K562 (cell line): ENCODE data around the gene KLF4. TPM values are rescaled to one million over a fixed set of nuclear protein-coding genes. Genes with fewer than 3 reads are reported as not detected.

Experiments used
- ATAC-seq: fragments of 200-7000 bp; cut with Tn5 transposase; 3 replicates; pipeline ENCODE4 v1.9.1; 2020; ENCODE audit warnings: moderate library complexity
- BruUV-seq: library from RNA; stranded (reverse); fragments of 400-500 nt; replicated peaks from 2 replicates; lab custom pipeline; 2021; lab: Mats Ljungman, UMichigan
- CTCF ChIA-PET: fragments of 300-600 bp; formaldehyde crosslinking; extraction: SDS; loops from one replicate; lab custom pipeline; 2021; ENCODE audit warnings: low intra/inter-chr PET ratio; lab: Yijun Ruan, JAX
- POLR2A ChIA-PET: fragments of 300-600, 350-650 bp; sonication (Branson Sonifier 250); formaldehyde crosslinking; extraction: SDS; loops from one replicate; lab custom pipeline; 2021; ENCODE audit warnings: antibody characterized with exemption, inconsistent platforms; lab: Yijun Ruan, JAX
- DNase-seq, 4 experiments: peaks; one replicate each; pipeline versions ENCODE4 v3.0.0 to v3.0.0-alpha.2; 2011 to 2018; ENCODE audit warnings: low spot score in 3 of 4, mixed read lengths in 3 of 4; ENCODE audit errors: extremely low read depth in 1 of 4
- FAIRE-seq: peaks from 2 replicates; lab custom pipeline; 2011; peaks lifted over from hg19 to GRCh38; lab: Jason Lieb, UNC
- H2AFZ ChIP-seq: 2 replicates; pipeline ENCODE4 v1.6.0; 2011; ENCODE audit warnings: low read depth, low read length, control low read depth, inconsistent platforms
- H3K27ac ChIP-seq: fragments of 200-600 bp; 3 replicates; pipeline ENCODE4 v1.8.0; 2011; ENCODE audit warnings: low read depth, mild to moderate bottlenecking, control low read depth, inconsistent platforms, low read length, moderate library complexity, mixed read lengths; ENCODE audit errors: extremely low read depth
- H3K27me3 ChIP-seq, 2 experiments: fragments of 300-600 bp in 1 of 2; 2 replicates in 1 of 2; 3 replicates in 1 of 2; pipeline versions ENCODE4 v1.6.0 to v1.8.0; 2011; ENCODE audit warnings: inconsistent platforms in 2 of 2, low read length in 2 of 2, mild to moderate bottlenecking in 1 of 2, mixed read lengths in 1 of 2, moderate library complexity in 1 of 2; ENCODE audit not compliant: control insufficient read depth in 2 of 2, insufficient read depth in 2 of 2
- H3K36me3 ChIP-seq: fragments of 300-600 bp; 3 replicates; pipeline ENCODE4 v1.8.0; 2011; ENCODE audit warnings: mild to moderate bottlenecking, low read length, inconsistent platforms; ENCODE audit not compliant: control insufficient read depth, insufficient read depth
- H3K4me1 ChIP-seq, 2 experiments: fragments of 200-600 bp in 1 of 2; replicated peaks in 1 of 2; 2 replicates in 1 of 2; 3 replicates in 1 of 2; pipeline versions ENCODE4 v1.5.1 to v1.8.0; 2011; ENCODE audit warnings: inconsistent platforms in 2 of 2, low read length in 2 of 2, mild to moderate bottlenecking in 1 of 2, mixed read lengths in 1 of 2, moderate library complexity in 1 of 2; ENCODE audit not compliant: control insufficient read depth in 2 of 2, insufficient read depth in 2 of 2
- H3K4me2 ChIP-seq: 2 replicates; pipeline ENCODE4 v1.6.1; 2011; ENCODE audit warnings: low read length, control low read depth, inconsistent platforms, mixed read lengths; ENCODE audit not compliant: insufficient read depth
- H3K4me3 ChIP-seq: fragments of 200-600 bp; sonication (generic), shearing (Covaris generic); 2 replicates; pipeline ENCODE4 v1.5.1; 2016; ENCODE audit warnings: control low read depth, inconsistent platforms
- H3K79me2 ChIP-seq: fragments of 200-600 bp; 3 replicates; pipeline ENCODE4 v1.8.0; 2011; ENCODE audit warnings: low read length, inconsistent platforms; ENCODE audit not compliant: control insufficient read depth, insufficient read depth
- H3K9ac ChIP-seq, 2 experiments: 2 replicates each; pipeline versions ENCODE4 v1.6.0 to v1.6.1; 2011; ENCODE audit warnings: low read depth in 2 of 2, low read length in 2 of 2, control low read depth in 1 of 2, inconsistent platforms in 1 of 2, mild to moderate bottlenecking in 1 of 2, mixed read lengths in 1 of 2; ENCODE audit not compliant: insufficient read depth in 1 of 2
- H3K9me1 ChIP-seq: one replicate; pipeline ENCODE4 v1.6.0; 2011; ENCODE audit warnings: inconsistent platforms, mild to moderate bottlenecking, low read length, moderate library complexity; ENCODE audit not compliant: control insufficient read depth, insufficient read depth
- H3K9me3 ChIP-seq: replicated peaks from 2 replicates; pipeline ENCODE4 v1.5.1; 2011; ENCODE audit warnings: low read depth, low read length, inconsistent platforms; ENCODE audit not compliant: control insufficient read depth, insufficient read depth
- H4K20me1 ChIP-seq: replicated peaks from 2 replicates; pipeline ENCODE4 v1.6.1; 2011; ENCODE audit warnings: low read length, inconsistent platforms, mixed read lengths; ENCODE audit not compliant: control insufficient read depth, insufficient read depth
- RAD21 ChIP-seq, 2 experiments: fragments of 250-450 bp in 1 of 2; fragments of 450-650 bp in 1 of 2; sonication (Bioruptor Pico) in 1 of 2; formaldehyde crosslinking in 1 of 2; IDR thresholded peaks in 1 of 2; conservative IDR thresholded peaks in 1 of 2; 2 replicates each; pipeline versions ENCODE4 v1.4.0 to v1.8.0; 2020 to 2022; ENCODE audit warnings: mild to moderate bottlenecking in 2 of 2, moderate library complexity in 1 of 2
- RHOXF2B ChIP-seq: fragments of 250-450 bp; sonication (Bioruptor Pico); conservative IDR thresholded peaks from 2 replicates; pipeline ENCODE4 v1.5.1; 2021
- ZSCAN29 ChIP-seq: fragments of 450-650 bp; IDR thresholded peaks from 2 replicates; pipeline ENCODE4 v1.6.1; 2017
- WGBS: fragments of 100-300 bp; shearing (Covaris generic); methylation state at CpG from one replicate; pipeline ENCODE4 v1.1.6; 2016; ENCODE audit warnings: low coverage, mixed read lengths; ENCODE audit not compliant: insufficient coverage; ENCODE audit errors: missing lambda C conversion rate; 5-methylcytosine and 5-hydroxymethylcytosine counted together
- in situ Hi-C: fragments of 300-500 bp; cut with MboI; formaldehyde crosslinking; loops from 4 replicates; pipeline ENCODE4 v1.15.0; 2018; ENCODE audit warnings: inconsistent platforms, mixed read lengths
- intact Hi-C: fragments of 100-400 bp; cut with micrococcal nuclease; formaldehyde crosslinking; loops from 2 replicates; pipeline ENCODE4 v1.14.2; 2022
- polyA plus RNA-seq, 8 experiments: library from polyadenylated mRNA; depleted of rRNA in 4 of 8; stranded (reverse) in 5 of 8; unstranded in 3 of 8; fragments of >200 nt; fragmentation: Nextera tagmentation in 2 of 8; fragmentation: Illumina TruSeq in 1 of 8; extraction: Ambion mirVana in 2 of 8; extraction: Trizol in 1 of 8; gene quantifications; 2 replicates each; pipeline versions ENCODE4 v1.2.1 to v1.2.3, GENCODE V29; 2011 to 2014; ENCODE audit warnings: inconsistent platforms in 1 of 8, missing spikeins in 1 of 8
- total RNA-seq, 7 experiments: library from RNA; depleted of rRNA in 6 of 7; stranded (reverse); fragments of >200 nt in 6 of 7; fragmentation: Illumina TruSeq in 2 of 7; extraction: Trizol in 2 of 7; gene quantifications; 2 replicates each; pipeline versions ENCODE4 v1.2.1 to v1.2.3, GENCODE V29; 2011 to 2021; ENCODE audit warnings: low replicate concordance in 1 of 7
- TF ChIP-seq, protein P1 (sequence below), 3 experiments: IDR thresholded peaks in 2 of 3; conservative IDR thresholded peaks in 1 of 3; 2 replicates each; pipeline ENCODE4 v1.5.1; 2011 to 2012; ENCODE audit warnings: low read length in 3 of 3, mild to moderate bottlenecking in 3 of 3, control low read depth in 2 of 3, improper control_type of control experiment in 1 of 3, inconsistent platforms in 1 of 3, low read depth in 1 of 3, mixed read lengths in 1 of 3, moderate library complexity in 1 of 3; ENCODE audit not compliant: insufficient read depth in 2 of 3
- TF ChIP-seq, protein P2 (sequence below): fragments of 450-650 bp; formaldehyde crosslinking; IDR thresholded peaks from 2 replicates; pipeline ENCODE4 v1.4.0; 2020; ENCODE audit warnings: mild to moderate bottlenecking, moderate library complexity
- TF ChIP-seq, protein P3 (sequence below), 2 experiments: fragments of 450-650 bp; formaldehyde crosslinking in 1 of 2; IDR thresholded peaks; 2 replicates each; pipeline versions ENCODE4 v1.4.0 to v1.6.1; 2014 to 2020; ENCODE audit warnings: mild to moderate bottlenecking in 2 of 2, borderline replicate concordance in 1 of 2, low read depth in 1 of 2

KLF4 gene
- total and polyA plus RNA-seq, 9 of the 15 experiments (the other 6 are each of a cell fraction or from before 2014, with no cell fraction given), result 0.04 to 0.95 (median 0.22) TPM

DNA sequence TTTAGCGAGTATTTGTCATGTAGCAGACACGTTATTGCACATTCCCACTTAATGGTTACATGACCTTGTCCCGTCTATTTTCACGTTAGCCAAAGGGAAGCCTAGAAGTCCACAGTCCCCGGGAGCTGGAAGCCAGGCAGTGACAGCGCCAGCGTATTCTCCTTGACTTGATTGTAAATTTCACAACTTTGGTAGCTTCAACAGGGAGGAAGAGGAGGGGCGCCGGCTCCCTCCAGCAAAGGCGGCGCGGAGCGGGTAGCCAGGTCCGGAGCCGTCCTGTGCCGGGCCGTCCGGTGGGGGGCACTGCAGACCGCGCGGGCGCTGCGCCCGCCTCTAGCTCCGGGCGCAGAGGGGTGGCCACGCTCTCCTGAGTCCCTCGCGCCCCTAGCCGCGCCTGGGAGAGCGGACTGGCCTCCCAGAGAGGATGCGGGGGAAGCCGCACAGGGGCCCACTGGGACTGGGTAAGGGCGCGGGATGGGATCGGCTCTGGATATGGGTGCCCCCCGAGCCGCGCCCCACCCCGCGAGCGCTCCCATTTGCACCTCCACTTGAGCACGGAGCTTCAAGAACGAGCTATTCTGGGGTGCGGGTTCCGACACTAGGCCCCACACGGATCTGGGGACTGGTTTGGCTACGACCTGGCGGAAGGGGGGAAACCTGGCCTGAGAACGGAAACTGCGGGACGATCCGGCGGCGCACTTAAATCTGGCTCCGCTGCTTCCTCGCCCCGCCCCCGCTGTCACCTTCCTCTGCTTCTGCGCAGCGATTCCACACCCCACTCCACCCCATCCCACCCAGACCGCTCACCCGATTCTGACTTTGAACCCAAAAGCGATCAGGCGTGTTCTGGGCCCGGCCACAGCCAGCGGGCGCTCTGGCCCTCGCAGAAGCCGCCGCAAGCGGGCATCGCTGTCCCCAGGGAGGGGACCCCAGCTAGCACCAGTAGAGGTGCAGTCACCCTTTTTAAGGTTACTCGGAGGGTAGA is 23.8 kb downstream of the KLF4 start:
- intact Hi-C loops (no loop called here), in situ Hi-C loops (no loop called here)
- H3K4me1 ChIP-seq, result peaks cover 0 to 8% of the 10 kb centered on the region in 2 experiments; a peak in 1 of 5 replicates
- H3K36me3 ChIP-seq, result no peaks in the 10 kb centered on the region
- no peak overlapping the region for H3K4me2 ChIP-seq
- no peaks in the 10 kb centered on the region for H3K9me3 ChIP-seq
- POLR2A ChIA-PET, result interaction anchor here (0.6 kb wide), 3 partner anchors 132 to 967 kb away, joined by 3 to 4 read pairs (median 3); no protein-coding TSS in a partner anchor
- no TSS peak for BruUV-seq
- H3K27ac ChIP-seq, result no peak overlapping the region
- 19% methylated on average over 44 of the region's 75 CpGs for WGBS
- H3K27me3 ChIP-seq, result peaks cover 12 to 28% of the 10 kb centered on the region in 2 experiments; a peak in 4 of 5 replicates
- no peaks in the 10 kb centered on the region for H4K20me1 ChIP-seq
- H3K79me2 ChIP-seq, result no peaks in the 10 kb centered on the region
- no peak overlapping the region for H2AFZ ChIP-seq
- H3K9me1 ChIP-seq, result no peaks in the 10 kb centered on the region
- peak; percentile 97 for ATAC-seq
- H3K4me3 ChIP-seq, result no peak overlapping the region
- DNase-seq, result peak; percentile 14 to 64 (median 58)
- no peak overlapping the region for H3K9ac ChIP-seq
- CTCF ChIA-PET, result no interaction called here
- FAIRE-seq, result no peak
- TF ChIP-seq, protein P1, sequence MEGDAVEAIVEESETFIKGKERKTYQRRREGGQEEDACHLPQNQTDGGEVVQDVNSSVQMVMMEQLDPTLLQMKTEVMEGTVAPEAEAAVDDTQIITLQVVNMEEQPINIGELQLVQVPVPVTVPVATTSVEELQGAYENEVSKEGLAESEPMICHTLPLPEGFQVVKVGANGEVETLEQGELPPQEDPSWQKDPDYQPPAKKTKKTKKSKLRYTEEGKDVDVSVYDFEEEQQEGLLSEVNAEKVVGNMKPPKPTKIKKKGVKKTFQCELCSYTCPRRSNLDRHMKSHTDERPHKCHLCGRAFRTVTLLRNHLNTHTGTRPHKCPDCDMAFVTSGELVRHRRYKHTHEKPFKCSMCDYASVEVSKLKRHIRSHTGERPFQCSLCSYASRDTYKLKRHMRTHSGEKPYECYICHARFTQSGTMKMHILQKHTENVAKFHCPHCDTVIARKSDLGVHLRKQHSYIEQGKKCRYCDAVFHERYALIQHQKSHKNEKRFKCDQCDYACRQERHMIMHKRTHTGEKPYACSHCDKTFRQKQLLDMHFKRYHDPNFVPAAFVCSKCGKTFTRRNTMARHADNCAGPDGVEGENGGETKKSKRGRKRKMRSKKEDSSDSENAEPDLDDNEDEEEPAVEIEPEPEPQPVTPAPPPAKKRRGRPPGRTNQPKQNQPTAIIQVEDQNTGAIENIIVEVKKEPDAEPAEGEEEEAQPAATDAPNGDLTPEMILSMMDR (IDR thresholded peaks at IDR 0.05 in 2 of 3, conservative IDR thresholded peaks at IDR 0.05 in 1 of 3; ENCODE audit: insufficient read depth in 2 of 3, low read depth in 1 of 3, low read length in 3 of 3), result peak; percentile 41 to 62 (median 57)
- TF ChIP-seq, protein P2, sequence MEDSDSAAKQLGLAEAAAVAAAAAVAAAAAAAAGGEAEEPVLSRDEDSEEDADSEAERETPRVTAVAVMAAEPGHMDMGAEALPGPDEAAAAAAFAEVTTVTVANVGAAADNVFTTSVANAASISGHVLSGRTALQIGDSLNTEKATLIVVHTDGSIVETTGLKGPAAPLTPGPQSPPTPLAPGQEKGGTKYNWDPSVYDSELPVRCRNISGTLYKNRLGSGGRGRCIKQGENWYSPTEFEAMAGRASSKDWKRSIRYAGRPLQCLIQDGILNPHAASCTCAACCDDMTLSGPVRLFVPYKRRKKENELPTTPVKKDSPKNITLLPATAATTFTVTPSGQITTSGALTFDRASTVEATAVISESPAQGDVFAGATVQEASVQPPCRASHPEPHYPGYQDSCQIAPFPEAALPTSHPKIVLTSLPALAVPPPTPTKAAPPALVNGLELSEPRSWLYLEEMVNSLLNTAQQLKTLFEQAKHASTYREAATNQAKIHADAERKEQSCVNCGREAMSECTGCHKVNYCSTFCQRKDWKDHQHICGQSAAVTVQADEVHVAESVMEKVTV (CRISPR knock-in tag), result 0 out of 2 replicates have a peak, but pooled peaks have one; percentile 17
- no peak for TF ChIP-seq ZSCAN29
- TF ChIP-seq, protein P3, sequence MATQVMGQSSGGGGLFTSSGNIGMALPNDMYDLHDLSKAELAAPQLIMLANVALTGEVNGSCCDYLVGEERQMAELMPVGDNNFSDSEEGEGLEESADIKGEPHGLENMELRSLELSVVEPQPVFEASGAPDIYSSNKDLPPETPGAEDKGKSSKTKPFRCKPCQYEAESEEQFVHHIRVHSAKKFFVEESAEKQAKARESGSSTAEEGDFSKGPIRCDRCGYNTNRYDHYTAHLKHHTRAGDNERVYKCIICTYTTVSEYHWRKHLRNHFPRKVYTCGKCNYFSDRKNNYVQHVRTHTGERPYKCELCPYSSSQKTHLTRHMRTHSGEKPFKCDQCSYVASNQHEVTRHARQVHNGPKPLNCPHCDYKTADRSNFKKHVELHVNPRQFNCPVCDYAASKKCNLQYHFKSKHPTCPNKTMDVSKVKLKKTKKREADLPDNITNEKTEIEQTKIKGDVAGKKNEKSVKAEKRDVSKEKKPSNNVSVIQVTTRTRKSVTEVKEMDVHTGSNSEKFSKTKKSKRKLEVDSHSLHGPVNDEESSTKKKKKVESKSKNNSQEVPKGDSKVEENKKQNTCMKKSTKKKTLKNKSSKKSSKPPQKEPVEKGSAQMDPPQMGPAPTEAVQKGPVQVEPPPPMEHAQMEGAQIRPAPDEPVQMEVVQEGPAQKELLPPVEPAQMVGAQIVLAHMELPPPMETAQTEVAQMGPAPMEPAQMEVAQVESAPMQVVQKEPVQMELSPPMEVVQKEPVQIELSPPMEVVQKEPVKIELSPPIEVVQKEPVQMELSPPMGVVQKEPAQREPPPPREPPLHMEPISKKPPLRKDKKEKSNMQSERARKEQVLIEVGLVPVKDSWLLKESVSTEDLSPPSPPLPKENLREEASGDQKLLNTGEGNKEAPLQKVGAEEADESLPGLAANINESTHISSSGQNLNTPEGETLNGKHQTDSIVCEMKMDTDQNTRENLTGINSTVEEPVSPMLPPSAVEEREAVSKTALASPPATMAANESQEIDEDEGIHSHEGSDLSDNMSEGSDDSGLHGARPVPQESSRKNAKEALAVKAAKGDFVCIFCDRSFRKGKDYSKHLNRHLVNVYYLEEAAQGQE (IDR thresholded peaks at IDR 0.05; ENCODE audit: borderline replicate concordance), result peak; percentile 15; the same call in 1 of the 2 replicates
- TF ChIP-seq, protein P3 (CRISPR knock-in tag; IDR thresholded peaks at IDR 0.05; ENCODE audit: low read depth), result no peak
- TF ChIP-seq RHOXF2B (CRISPR knock-in tag), result no peak
- peak; percentile 40 to 65 for TF ChIP-seq RAD21 (CRISPR knock-in tag; conservative IDR thresholded peaks at IDR 0.05 in 1 of 2, IDR thresholded peaks at IDR 0.05 in 1 of 2)
